GM12892 (cell line): Measurements from ENCODE around the gene ARHGAP26.

Source experiments
- POLR2A ChIP-seq: IDR thresholded peaks from 2 replicates; pipeline ENCODE4 v1.6.1; 2011; ENCODE audit warnings: low read depth, low read length, control low read depth
- TAF1 ChIP-seq: IDR thresholded peaks from 2 replicates; pipeline ENCODE4 v1.6.1; 2011; ENCODE audit warnings: low read depth, mild to moderate bottlenecking, control low read depth, low read length, borderline replicate concordance

DNA sequence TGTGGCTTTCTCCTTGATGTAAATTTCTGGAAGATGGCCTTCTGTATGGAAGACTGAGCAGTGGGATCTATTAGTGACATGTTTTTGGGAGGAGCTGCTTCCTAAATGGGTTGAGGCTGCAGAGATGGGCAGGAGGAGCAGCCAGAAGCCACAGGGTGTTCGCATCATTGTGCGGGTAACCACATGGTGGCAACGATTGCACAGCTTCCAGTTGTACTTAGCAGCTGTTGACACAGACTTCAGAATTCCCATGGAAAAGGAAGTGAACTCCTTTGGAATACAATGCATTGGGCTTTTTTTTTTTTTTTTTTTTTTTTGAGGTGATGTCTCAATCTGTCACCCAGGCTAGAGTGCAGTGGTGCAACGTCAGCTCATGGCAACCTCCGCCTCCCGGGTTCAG is 336.0 kb downstream of the ARHGAP26 start:
- TF ChIP-seq POLR2A (no peak), TAF1 (no peak)
